ENCODE results near the gene GLYATL3. TPM values are rescaled to one million over a fixed set of nuclear protein-coding genes. Genes with fewer than 3 reads are reported as not detected.

The GLYATL3 gene
- total and polyA plus RNA-seq, 4 donors = not detected

GRCh38 chr6:49519660-49520059, 19.9 kb downstream of the GLYATL3 start:
- H3K9me3 ChIP-seq (ENCODE audit: control insufficient read depth, low read length) = no peaks in the 10 kb centered on the region
- H3K4me1 ChIP-seq (ENCODE audit: control insufficient read depth in 1 of 2, insufficient read depth in 2 of 2, low read length in 2 of 2) = no peaks in the 10 kb centered on the region
- DNase-seq (no peak), ATAC-seq (ENCODE audit: low FRiP score) (no peak)
- H3K4me3 ChIP-seq (ENCODE audit: low read length in 2 of 2) = no peak overlapping the region
- intact Hi-C loops (cut with DNase I) = loop anchor here in 1 of 2 donors (5.0 kb wide), 1 partner anchor 88 kb away; no protein-coding TSS in a partner anchor
- no peaks in the 10 kb centered on the region for H3K36me3 ChIP-seq (ENCODE audit: control insufficient read depth in 1 of 2, insufficient read depth in 2 of 2, low read length in 1 of 2)
- WGBS, 2 donors = 76 to 83% methylated on average over 1 of the region's 1 CpG
- H3K27me3 ChIP-seq (ENCODE audit: control insufficient read depth in 1 of 2, insufficient read depth in 2 of 2, low read length in 1 of 2) = no peaks in the 10 kb centered on the region
- H3K27ac ChIP-seq (ENCODE audit: low read depth in 1 of 2, low read length in 2 of 2) = no peak overlapping the region

DNA sequence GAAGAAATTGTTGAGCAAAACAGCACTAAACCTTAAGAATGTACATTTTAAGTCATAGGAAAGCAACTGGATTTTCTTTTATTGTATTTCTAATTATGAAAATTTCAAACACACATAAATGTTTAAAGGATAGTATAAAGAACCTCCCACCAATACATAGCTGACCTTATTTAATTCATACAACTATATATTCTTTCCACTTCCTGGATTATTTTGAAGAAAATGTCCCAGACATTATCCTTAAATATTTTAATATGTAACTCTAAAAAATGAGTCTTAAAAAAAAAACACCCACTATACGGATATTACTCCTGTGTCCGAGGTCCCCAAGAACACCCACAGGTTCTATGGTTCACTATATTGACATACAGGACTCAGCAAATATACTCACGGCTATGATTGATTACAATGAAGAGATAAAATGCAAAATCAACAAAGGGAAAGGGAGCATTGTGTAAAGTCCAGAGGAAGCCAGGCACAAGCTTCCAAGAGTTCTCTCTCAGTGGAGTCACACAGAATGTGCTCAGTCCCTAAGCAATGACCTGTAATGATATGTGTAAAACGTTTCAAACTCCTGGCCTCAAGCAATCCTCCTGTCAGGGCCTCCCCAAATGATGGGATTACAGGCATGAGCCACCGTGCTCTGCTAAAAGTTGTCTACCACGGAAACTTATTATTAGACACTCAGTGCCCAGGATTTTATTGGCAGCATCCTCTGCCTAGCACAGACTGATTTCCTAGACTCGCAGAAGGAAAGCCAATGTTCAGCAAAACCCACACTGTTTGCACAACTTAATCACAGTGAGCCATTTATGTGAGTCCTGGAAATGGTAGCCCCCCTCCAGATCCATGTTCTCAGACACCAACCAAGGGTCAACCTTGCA, 23.2 kb downstream of the GLYATL3 start:
- intact Hi-C loops (cut with DNase I) = loop anchor here in 1 of 2 donors (5.0 kb wide), 1 partner anchor 84 kb away; no protein-coding TSS in a partner anchor
- WGBS, 2 donors = 65 to 69% methylated on average over 7 of the region's 7 CpGs

DNA sequence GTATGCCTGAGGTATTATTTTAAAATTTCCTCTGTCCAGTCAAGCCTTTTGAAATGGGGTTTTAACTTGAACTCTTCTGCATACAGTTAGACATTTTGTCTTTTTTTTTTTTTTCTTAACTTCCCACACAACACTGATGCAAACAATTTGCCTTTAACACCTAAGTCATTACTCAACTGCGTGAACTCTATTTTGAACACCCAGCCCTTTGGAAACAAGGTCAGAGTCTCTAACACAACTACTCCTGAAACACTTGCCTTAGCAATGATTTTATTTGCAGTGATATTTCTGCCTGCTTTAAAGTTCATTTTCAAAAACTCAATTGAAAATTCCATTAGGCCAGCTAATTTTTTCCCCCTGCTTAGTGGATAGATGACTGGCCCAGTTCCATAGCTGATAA, 24.2 kb downstream of the GLYATL3 start:
- no peak for DNase-seq
- H3K4me1 ChIP-seq (ENCODE audit: control insufficient read depth in 1 of 2, insufficient read depth in 2 of 2, low read length in 2 of 2) = no peaks in the 10 kb centered on the region
- no peaks in the 10 kb centered on the region for H3K36me3 ChIP-seq (ENCODE audit: control insufficient read depth in 1 of 2, insufficient read depth in 2 of 2, low read length in 1 of 2)
- H3K27me3 ChIP-seq (ENCODE audit: control insufficient read depth in 1 of 2, insufficient read depth in 2 of 2, low read length in 1 of 2) = no peaks in the 10 kb centered on the region
- intact Hi-C loops (cut with DNase I) = loop anchor here in 1 of 2 donors (5.0 kb wide), 1 partner anchor 83 kb away; no protein-coding TSS in a partner anchor
- no peak overlapping the region for H3K4me3 ChIP-seq (ENCODE audit: low read length in 2 of 2)
- WGBS, 2 donors = 90 to 93% methylated on average over 1 of the region's 1 CpG
- H3K27ac ChIP-seq (ENCODE audit: low read depth in 1 of 2, low read length in 2 of 2) = no peak overlapping the region
- H3K9me3 ChIP-seq (ENCODE audit: control insufficient read depth, low read length) = no peaks in the 10 kb centered on the region
- no peak for ATAC-seq (ENCODE audit: low FRiP score)

More for the DNA sequence above, 23.2 kb downstream of the GLYATL3 start:
- H3K27ac ChIP-seq (ENCODE audit: low read depth in 1 of 2, low read length in 2 of 2) = no peak overlapping the region
- ATAC-seq (ENCODE audit: low FRiP score) (no peak), DNase-seq (no peak)
- no peaks in the 10 kb centered on the region for H3K36me3 ChIP-seq (ENCODE audit: control insufficient read depth in 1 of 2, insufficient read depth in 2 of 2, low read length in 1 of 2)
- no peaks in the 10 kb centered on the region for H3K27me3 ChIP-seq (ENCODE audit: control insufficient read depth in 1 of 2, insufficient read depth in 2 of 2, low read length in 1 of 2)
- no peaks in the 10 kb centered on the region for H3K4me1 ChIP-seq (ENCODE audit: control insufficient read depth in 1 of 2, insufficient read depth in 2 of 2, low read length in 2 of 2)
- H3K4me3 ChIP-seq (ENCODE audit: low read length in 2 of 2) = no peak overlapping the region
- no peaks in the 10 kb centered on the region for H3K9me3 ChIP-seq (ENCODE audit: control insufficient read depth, low read length)

DNA sequence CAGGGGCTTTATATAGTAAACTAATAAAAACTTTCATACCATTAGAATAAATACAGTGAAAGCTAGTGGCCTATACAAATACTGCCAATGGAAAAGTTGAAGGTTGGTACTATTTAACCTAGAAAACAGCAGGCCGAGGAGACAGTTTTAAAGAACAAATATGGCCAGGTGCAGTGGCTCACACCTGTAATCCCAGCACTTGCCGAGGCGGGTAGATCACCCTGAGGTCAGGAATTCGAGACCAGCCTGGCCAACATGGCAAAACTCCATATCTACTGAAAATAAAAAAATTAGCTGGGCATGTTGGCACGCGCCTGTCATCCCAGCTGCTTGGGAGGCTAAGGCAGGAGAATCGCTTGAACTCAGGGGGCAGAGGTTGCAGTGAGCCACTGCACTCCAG, 24.8 kb downstream of the GLYATL3 start:
- Histone ChIP-seq H3K9me3 (ENCODE audit: control insufficient read depth, low read length) (no peaks in the 10 kb centered on the region), H3K36me3 (ENCODE audit: control insufficient read depth in 1 of 2, insufficient read depth in 2 of 2, low read length in 1 of 2) (no peaks in the 10 kb centered on the region), H3K4me1 (ENCODE audit: control insufficient read depth in 1 of 2, insufficient read depth in 2 of 2, low read length in 2 of 2) (no peaks in the 10 kb centered on the region), H3K27me3 (ENCODE audit: control insufficient read depth in 1 of 2, insufficient read depth in 2 of 2, low read length in 1 of 2) (no peaks in the 10 kb centered on the region), H3K4me3 (ENCODE audit: low read length in 2 of 2) (no peak overlapping the region), H3K27ac (ENCODE audit: low read depth in 1 of 2, low read length in 2 of 2) (no peak overlapping the region)
- 81 to 84% methylated on average over 7 of the region's 7 CpGs for WGBS, 2 donors
- no peak for ATAC-seq (ENCODE audit: low FRiP score)
- DNase-seq = no peak
- intact Hi-C loops (cut with DNase I) = loop anchor here in 1 of 2 donors (5.0 kb wide), 1 partner anchor 83 kb away; no protein-coding TSS in a partner anchor

DNA sequence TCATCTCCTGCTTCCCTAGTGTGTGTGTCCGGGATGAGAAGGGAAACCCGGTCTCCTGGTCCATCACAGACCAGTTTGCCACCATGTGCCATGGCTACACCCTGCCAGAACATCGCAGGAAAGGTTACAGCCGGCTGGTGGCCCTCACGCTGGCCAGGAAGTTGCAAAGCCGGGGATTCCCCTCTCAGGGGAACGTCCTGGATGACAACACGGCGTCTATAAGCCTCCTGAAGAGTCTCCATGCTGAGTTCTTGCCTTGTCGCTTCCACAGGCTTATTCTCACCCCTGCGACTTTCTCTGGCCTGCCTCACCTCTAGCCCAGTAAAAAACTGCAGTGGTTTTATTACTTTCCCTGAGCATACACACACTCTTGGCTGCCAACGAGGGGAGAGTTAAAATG, 26.9 kb downstream of the GLYATL3 start:
- H3K4me1 ChIP-seq (ENCODE audit: control insufficient read depth in 1 of 2, insufficient read depth in 2 of 2, low read length in 2 of 2) = no peaks in the 10 kb centered on the region
- ATAC-seq (ENCODE audit: low FRiP score) (no peak), DNase-seq (no peak)
- no peaks in the 10 kb centered on the region for H3K36me3 ChIP-seq (ENCODE audit: control insufficient read depth in 1 of 2, insufficient read depth in 2 of 2, low read length in 1 of 2)
- no peak overlapping the region for H3K27ac ChIP-seq (ENCODE audit: low read depth in 1 of 2, low read length in 2 of 2)
- no peaks in the 10 kb centered on the region for H3K27me3 ChIP-seq (ENCODE audit: control insufficient read depth in 1 of 2, insufficient read depth in 2 of 2, low read length in 1 of 2)
- intact Hi-C loops (cut with DNase I) = no loop called here
- WGBS, 2 donors = 81 to 83% methylated on average over 12 of the region's 12 CpGs
- H3K9me3 ChIP-seq (ENCODE audit: control insufficient read depth, low read length) = no peaks in the 10 kb centered on the region
- no peak overlapping the region for H3K4me3 ChIP-seq (ENCODE audit: low read length in 2 of 2)

- intact Hi-C loops (cut with DNase I) = no loop called here
- no peaks in the 10 kb centered on the region for H3K36me3 ChIP-seq (ENCODE audit: control insufficient read depth in 1 of 2, insufficient read depth in 2 of 2, low read length in 1 of 2)
- no peak for ATAC-seq (ENCODE audit: low FRiP score)
- no peak overlapping the region for H3K27ac ChIP-seq (ENCODE audit: low read depth in 1 of 2, low read length in 2 of 2)
- no peaks in the 10 kb centered on the region for H3K27me3 ChIP-seq (ENCODE audit: control insufficient read depth in 1 of 2, insufficient read depth in 2 of 2, low read length in 1 of 2)
- H3K4me1 ChIP-seq (ENCODE audit: control insufficient read depth in 1 of 2, insufficient read depth in 2 of 2, low read length in 2 of 2) = no peaks in the 10 kb centered on the region
- no peak overlapping the region for H3K4me3 ChIP-seq (ENCODE audit: low read length in 2 of 2)
- 54 to 56% methylated on average over 1 of the region's 1 CpG for WGBS, 2 donors
- DNase-seq = no peak
- H3K9me3 ChIP-seq (ENCODE audit: control insufficient read depth, low read length) = no peaks in the 10 kb centered on the region
Observed at GRCh38 chr6:49527320-49527719, 27.6 kb downstream of the GLYATL3 start.

GRCh38 chr6:49528571-49528970, 28.8 kb downstream of the GLYATL3 start:
- no peak overlapping the region for H3K27ac ChIP-seq (ENCODE audit: low read depth in 1 of 2, low read length in 2 of 2)
- H3K36me3 ChIP-seq (ENCODE audit: control insufficient read depth in 1 of 2, insufficient read depth in 2 of 2, low read length in 1 of 2) = no peaks in the 10 kb centered on the region
- no peak overlapping the region for H3K4me3 ChIP-seq (ENCODE audit: low read length in 2 of 2)
- DNase-seq (no peak), ATAC-seq (ENCODE audit: low FRiP score) (no peak)
- H3K9me3 ChIP-seq (ENCODE audit: control insufficient read depth, low read length) = no peaks in the 10 kb centered on the region
- H3K4me1 ChIP-seq (ENCODE audit: control insufficient read depth in 1 of 2, insufficient read depth in 2 of 2, low read length in 2 of 2) = no peaks in the 10 kb centered on the region
- intact Hi-C loops (cut with DNase I) = no loop called here
- H3K27me3 ChIP-seq (ENCODE audit: control insufficient read depth in 1 of 2, insufficient read depth in 2 of 2, low read length in 1 of 2) = no peaks in the 10 kb centered on the region
- 55% methylated on average over 3 of the region's 3 CpGs for WGBS, 2 donors

- WGBS, 2 donors = 63 to 70% methylated on average over 2 of the region's 2 CpGs
Observed at GRCh38 chr6:49530141-49530776, 30.5 kb downstream of the GLYATL3 start.

More at GRCh38 chr6:49530141-49530776, 30.5 kb downstream of the GLYATL3 start:
- ATAC-seq (ENCODE audit: low FRiP score) (no peak), DNase-seq (no peak)
- intact Hi-C loops (cut with DNase I) = loop anchor here in 1 of 2 donors (5.0 kb wide), 2 partner anchors 77 to 317 kb away; no protein-coding TSS in a partner anchor
- Histone ChIP-seq H3K36me3 (ENCODE audit: control insufficient read depth in 1 of 2, insufficient read depth in 2 of 2, low read length in 1 of 2) (no peaks in the 10 kb centered on the region), H3K27me3 (ENCODE audit: control insufficient read depth in 1 of 2, insufficient read depth in 2 of 2, low read length in 1 of 2) (no peaks in the 10 kb centered on the region), H3K4me3 (ENCODE audit: low read length in 2 of 2) (no peak overlapping the region), H3K4me1 (ENCODE audit: control insufficient read depth in 1 of 2, insufficient read depth in 2 of 2, low read length in 2 of 2) (no peaks in the 10 kb centered on the region), H3K9me3 (ENCODE audit: control insufficient read depth, low read length) (no peaks in the 10 kb centered on the region), H3K27ac (ENCODE audit: low read depth in 1 of 2, low read length in 2 of 2) (no peak overlapping the region)
